GM18507 (cell line): Measurements from ENCODE around the gene CACNB4.
"Not testable (repeated sequence)": the region's sequence is repeated elsewhere in the genome, so short reads cannot be mapped to it uniquely, and the experiment has no call there.

Experiments
- DNase-seq: peaks from one replicate; pipeline ENCODE4 v3.0.0; 2011; ENCODE audit warnings: low read depth; ENCODE audit not compliant: insufficient read length; ENCODE audit errors: extremely low spot score
- FAIRE-seq: peaks from 2 replicates; lab custom pipeline; 2011; peaks lifted over from hg19 to GRCh38; lab: Jason Lieb, UNC

CACNB4 gene

DNA sequence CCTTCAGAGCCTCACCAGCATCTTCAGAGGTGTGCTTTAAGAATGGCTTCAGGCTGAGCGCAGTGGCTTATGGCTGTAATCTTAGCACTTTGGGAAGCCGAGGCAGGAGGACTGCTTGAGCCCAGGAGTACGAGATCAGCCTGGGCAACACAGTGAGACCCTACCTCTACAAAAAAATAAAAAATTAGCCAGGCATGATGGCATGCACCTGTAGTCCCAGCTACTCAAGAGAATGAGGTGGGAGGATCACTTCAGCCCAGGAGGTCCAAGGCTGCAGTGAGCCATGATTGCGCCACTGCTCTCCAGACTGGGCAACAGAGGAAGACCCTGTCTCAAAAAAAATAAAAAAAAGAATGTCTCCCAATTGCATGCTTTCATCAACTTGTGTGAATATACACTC lies 137.3 kb downstream of the CACNB4 start:
- no peak for DNase-seq
- FAIRE-seq = no peak

DNA sequence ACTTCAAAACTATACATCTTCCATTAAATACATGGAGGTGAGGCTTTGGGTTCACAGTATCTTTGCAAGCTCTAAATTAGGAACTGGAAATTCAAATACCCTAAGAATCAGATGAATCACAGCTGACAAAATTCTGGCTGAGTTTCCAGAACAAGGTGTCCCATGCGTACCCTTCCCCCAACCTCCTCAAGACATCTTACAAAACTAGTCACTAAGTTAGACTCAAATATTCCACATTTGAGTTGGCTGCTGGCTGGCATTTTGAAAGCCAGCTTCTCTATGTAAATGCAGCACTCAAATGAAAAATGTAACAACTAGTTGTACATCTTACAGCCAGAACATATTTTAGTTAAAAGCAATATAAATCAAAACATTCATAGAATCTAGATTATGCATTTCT lies 139.6 kb downstream of the CACNB4 start:
- FAIRE-seq (no peak), DNase-seq (no peak)

DNA sequence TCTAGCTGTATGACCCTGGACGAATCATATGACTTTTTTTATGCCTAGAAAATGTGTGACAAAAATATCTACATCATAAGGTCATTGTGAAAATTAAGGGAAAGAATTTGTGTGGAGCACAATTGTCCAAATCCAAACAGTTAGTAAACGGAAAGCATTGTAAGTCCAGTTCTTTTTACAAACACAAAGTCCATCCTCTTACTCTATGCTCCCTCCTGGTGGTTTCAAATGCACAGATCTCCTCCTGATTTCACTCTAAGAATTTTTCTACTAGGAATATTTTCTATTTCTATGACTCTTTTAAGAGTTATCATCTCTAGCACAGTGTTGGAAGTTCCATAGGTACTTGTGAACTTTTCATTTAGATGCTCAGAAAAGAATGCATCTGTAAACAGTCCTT lies 145.4 kb downstream of the CACNB4 start:
- DNase-seq = no peak
- FAIRE-seq = peak; percentile 38

DNA sequence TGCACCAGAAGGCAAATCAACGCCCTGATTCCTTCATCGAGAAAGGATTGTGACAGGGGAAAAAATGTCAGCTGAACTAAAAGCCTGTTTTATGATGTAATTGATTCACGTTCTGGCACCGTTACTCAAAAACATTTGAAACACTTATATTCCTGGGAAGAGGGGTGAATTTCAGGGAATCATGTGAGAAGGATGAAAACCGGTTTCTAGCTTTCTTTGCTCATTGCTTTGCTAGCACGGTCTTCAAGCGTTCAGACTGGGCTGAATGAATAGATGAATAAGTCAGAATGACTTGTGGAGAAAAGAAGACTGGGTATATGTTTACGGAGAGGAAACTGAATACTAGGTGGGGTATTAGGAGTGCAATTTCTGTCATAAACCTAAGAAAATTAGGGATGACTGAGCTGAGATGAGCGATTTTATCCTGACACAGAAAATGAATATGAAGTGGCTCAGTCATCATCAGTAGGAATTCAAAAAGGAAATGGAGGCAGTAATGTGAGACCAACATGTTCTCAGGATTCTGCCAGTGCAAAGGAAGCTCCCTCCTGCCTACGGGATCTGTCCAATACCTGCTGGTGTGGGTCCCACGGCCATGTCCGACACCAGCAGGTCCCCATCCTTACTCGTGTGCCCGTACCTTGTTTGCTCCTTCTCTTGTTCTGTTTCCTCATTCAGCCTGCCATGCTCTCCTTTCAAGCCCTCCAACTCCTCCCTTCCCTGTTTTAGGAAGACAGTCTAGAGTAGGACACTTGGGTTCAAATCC lies 146.0 kb downstream of the CACNB4 start:
- FAIRE-seq = no peak
- DNase-seq = no peak

DNA sequence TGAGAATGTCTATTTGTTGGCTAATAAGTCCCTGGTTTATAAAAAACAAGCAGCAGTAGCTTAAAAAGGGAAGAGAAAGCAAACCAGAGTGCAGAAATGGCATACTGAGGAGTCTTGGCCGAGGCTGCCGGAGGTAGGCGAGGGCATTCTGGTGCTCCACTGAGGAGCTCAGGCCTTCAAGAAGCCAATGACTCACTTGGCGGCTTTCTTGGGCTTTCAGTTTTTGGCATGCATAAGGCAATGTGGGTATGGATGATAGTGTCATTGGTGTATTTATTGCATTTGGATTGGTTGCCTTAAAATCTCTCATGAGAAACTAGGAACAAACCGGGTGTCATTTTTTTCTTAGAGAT lies 151.1 kb downstream of the CACNB4 start:
- DNase-seq = no peak
- no peak for FAIRE-seq

DNA sequence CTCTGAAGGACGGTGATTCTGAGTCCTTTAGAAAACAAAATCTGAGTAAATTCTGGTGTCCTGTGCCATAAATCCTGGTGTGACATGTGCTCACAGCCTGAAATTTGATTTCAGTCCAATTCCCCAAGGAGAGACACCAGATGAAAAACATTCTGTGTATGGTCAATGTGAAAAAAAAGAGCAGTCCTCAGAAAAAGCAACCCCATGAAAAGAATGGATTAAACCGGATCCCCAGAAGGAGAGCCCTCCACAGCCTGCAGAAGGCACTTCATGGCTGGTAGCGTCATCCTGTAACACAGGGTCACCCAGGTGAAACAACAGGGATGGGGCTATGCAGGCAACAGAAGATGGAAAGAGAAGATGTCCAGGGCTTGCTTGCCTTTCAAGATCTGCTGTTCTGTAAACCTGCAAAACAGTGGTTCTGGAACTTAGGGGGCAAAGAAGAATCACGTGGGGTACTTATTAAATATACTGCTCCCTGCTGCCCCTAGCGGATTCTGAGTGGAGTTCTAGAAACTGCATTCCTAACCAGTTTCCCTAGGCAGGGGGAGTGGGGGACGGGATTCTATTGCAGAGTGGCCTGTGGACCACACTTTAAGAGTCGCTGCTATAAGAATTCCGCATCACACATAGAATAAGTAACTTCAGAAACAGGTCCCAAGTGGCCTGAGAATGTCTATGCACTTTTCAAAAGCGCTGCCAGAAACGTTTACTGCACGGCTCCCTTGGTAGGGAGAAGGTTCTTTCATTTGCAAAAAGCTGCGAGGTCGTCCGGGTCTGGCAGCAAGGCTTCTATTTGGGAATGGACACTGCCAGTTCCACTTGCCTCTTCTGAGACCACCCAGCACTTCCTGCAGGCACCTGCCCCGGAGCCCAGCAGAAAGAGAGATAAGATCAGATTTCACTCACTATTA lies 151.7 kb downstream of the CACNB4 start:
- DNase-seq (peak; percentile 23), FAIRE-seq (peak; percentile 70)

DNA sequence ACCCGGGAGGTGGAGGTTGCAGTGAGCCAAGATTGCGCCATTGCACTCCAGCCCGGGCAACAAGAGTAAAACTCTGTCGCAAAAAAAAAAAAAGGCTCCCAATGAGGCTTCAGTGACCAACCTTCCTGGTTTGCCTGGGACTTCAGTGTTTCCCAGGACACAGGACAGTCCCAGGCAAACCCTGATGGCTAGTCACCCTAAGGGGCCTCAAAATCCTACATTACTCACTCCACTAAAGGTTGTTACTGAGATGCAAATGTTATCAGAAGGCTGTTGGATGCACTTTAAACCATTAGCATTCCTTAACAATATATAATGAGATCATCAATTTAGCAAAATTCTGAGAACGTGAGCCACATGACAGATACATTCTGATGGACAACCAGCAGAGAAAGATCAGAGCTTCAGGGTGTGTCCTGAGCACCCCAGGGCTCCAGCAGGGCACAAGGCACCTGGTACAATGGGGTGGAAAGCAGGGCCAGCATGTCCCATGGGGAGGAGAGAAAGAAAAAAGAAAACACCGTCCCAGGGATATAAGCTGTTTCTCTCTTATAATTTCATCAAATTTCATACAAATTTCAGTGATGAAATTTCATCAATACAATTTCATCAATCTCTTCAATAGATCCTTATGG lies 152.5 kb downstream of the CACNB4 start:
- FAIRE-seq (no peak), DNase-seq (no peak)

DNA sequence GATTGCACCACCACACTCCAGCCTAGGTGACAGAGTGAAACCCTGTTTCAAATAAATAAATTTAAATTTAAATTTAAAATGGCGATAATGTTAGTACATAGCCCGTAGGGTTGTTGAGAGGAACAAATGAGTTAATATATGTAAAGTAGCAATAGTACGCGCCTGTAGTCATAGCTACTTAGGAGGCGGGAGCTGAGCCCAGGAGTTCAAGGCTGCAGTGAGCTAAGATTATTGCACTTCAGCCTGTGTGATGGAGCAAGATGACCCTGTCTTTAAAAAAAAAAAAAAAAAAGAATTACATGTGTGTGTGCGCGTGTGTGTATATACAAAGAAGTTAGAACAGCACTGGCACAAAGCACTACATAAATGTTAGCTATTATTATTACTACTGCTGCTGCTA lies 153.2 kb downstream of the CACNB4 start:
- FAIRE-seq (no peak), DNase-seq (no peak)

DNA sequence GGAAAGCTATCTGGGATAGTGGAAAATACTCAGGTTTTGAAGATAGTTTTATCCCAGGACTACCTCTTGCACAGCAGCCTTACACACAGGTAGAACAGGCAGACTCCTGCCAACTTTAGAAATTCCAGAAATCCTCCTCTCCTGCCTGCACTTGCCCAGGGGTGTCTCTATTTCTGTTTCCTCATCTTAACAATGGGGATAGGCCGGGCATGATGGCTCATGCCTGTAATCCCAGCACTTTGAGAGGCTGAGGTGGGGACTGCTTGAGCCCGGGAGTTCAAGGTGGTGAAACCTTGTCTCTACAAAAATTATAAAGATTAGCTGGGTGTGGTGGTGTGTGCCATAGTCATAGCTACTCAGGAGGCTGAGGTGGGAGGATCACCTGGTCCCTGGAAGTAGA lies 153.7 kb downstream of the CACNB4 start:
- FAIRE-seq = no peak
- no peak for DNase-seq

DNA sequence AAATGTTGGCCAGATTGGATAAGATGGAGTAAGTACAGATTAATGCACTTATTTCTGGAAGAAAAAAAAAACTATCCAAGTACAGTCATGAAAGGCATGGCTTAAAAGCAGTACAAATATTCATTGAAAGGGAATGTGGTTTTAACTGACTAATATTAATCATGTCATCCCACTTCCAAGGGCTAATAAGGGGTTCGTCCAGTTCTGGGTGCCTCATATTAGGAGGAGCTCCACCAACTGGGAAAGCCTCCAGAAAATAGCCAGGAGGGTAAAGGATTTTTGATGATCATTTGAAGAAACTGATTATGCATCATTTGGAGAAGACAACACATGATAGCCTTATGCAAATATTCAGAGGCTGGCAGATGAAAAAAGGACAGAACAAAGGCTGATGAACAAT lies 155.4 kb downstream of the CACNB4 start:
- no peak for FAIRE-seq
- DNase-seq = no peak

DNA sequence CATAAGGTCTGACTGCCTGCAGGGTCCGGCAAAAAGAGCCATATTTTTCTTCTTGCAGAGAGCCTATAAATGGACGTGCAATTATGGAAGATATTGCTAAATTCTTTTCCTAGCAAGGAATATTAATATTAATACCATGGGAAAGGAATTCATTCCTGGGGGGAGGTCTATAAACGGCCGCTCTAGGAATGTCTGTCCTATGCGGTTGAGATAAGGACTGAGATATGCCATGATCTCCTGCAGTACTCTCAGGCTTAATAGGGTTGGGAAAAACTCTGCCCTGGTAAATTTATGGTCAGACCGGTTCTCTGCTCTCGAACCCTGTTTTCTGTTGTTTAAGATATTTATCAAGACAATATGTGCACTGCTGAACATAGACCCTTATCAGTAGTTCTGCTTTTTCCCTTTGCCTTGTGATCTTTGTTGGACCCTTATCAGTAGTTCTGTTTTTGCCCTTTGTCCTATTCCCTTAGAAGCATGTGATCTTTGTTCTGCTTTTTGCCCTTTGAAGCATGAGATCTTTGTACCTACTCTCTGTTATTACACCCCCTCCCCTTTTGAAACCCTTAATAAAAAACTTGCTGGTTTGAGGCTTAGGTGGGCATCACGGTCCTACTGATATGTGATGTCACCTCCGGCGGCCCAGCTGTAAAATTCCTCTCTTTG lies 156.2 kb downstream of the CACNB4 start:
- not testable (repeated sequence) for DNase-seq, FAIRE-seq

DNA sequence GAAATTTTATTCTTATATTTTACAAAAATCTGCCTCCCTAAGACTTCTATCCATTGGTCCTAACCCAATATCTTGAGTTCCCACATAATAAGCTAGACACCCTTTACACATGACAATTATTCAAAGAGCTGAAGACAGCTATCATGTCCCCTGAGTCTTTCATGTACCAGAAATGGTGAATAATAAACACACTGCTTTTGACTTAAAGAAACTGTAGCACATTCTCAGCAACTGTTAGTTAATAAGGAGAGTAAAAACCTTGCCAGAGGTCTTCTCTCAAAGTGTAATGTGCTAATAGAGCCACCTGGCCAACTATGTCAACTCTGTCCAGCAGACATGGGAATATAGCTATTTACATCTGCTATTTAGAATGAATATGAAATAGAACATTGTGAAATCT lies 160.9 kb downstream of the CACNB4 start:
- DNase-seq = no peak
- FAIRE-seq = no peak

DNA sequence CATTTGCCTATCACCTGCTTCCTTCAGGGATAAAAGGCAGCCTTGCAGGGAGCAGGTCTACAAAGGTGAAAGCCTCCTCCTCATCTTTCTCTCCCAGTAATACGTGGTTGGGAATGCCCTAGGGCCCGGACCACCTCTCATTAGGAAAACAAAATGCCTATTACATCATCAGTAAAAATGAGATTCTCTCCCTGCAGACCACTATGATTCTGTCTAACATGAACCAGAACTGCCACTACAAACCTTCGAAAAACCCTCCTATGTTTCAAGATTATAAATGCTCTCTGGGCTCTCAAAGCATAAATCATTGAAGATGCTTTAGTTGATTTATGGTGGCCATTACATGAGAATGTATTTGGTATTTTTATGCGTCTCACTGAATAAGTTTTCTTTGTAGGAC lies 162.2 kb downstream of the CACNB4 start:
- DNase-seq (no peak), FAIRE-seq (no peak)

DNA sequence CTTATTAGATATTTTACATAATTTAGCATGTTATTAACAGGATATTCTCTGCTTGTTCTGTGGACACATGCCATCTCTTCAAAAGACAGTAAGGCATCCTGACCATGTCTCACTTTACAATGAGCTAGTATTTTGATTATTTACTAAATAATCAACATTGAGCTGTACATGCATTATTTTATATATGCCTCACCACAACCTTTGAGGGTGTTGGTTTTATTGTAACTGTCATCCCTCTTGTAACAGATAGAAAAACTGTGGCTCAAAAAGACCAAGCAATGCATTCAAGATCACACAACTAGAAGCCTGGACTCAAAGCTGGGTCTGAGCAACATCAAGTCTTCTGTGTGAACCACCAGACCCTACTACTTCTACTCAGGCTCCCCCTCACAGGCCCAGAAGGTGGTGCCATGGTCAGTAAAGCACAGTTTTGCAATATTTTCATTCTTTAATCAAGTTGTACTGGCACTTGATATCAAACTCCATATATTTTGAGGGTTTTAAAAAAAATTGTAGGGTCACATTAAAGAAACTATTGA lies 165.5 kb downstream of the CACNB4 start:
- FAIRE-seq (no peak), DNase-seq (no peak)

DNA sequence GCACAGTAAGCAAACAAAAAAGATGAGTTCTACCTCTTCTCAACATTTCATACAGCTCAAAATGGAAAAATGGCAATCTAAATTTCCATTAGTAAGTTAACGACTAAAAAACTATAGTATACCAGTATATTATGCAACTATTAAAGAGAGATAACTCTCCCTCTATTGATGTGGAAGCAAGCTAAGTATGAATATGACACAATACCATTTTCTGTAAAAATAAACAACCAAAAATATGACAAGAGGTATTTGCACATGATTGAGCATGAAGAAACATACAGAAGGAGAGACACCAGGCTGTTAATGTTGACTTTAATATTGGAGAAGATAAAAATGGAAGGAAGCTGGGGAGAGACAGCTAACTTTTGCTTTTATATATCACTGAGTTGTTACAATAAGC lies 167.1 kb downstream of the CACNB4 start:
- FAIRE-seq = no peak
- DNase-seq = no peak

DNA sequence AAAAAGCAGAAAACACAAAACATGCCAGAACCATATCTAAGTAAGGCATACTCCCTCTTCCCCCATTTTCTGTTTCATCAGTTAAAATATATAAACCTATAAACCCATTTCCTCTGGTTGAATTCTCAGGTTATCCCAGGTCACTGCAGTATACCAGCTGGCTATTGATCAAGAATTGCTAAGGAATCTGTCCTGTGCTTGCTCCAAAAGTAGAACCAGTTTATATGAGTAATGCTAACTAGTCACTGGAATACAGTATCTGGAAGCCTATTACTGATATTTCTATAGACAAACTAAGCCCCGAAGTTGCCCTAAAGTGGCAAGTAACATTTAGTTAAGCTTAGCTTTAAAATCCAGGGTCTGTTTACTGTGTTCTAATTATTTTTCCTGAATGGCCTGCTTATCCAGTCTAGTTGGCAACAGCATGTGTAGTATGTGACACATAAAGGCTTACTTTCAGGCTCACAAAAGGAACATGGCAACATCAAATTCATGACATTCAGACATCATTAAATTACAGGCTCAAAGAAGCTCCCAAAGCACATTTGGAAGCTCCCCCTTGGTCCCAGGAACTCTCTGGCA lies 167.7 kb downstream of the CACNB4 start:
- FAIRE-seq = no peak
- DNase-seq = no peak

DNA sequence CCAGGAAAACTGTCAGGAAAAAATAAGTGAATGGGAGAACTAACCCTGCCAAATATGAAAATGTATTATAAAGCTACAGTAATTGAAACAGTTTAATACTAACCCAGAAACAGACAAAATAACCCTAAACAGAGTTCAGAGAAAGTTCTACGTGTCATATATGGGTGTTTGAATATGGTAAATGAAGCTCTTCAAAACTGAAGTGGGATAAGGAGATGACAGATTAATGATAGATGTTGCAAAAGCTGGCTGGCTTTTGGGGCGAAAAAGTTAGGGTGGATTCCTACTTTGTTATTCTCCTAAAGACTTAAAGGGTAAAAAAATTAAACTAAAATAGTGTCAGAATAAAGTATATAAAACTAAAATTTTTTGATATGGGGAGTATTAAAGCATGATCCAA lies 168.8 kb downstream of the CACNB4 start:
- FAIRE-seq (no peak), DNase-seq (no peak)

DNA sequence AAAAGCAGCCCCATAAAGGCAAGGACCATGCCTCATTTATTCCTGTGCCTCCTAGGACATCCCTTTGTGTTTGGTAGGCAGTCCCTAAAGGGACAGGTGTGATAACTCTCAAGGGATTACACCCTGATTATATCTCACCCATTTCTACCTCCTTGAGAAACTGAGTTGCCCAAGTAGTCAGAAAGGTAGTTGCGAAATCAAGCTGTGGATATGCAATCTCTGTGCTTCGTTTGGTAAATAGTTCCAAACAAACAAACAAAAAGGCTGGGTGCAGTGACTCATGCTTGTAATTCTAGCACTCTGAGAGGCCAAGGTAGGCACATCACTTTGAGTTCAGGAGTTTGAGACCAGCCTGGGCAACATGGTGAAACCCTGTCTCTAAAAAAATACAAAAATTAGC lies 170.5 kb downstream of the CACNB4 start:
- DNase-seq (no peak), FAIRE-seq (no peak)

DNA sequence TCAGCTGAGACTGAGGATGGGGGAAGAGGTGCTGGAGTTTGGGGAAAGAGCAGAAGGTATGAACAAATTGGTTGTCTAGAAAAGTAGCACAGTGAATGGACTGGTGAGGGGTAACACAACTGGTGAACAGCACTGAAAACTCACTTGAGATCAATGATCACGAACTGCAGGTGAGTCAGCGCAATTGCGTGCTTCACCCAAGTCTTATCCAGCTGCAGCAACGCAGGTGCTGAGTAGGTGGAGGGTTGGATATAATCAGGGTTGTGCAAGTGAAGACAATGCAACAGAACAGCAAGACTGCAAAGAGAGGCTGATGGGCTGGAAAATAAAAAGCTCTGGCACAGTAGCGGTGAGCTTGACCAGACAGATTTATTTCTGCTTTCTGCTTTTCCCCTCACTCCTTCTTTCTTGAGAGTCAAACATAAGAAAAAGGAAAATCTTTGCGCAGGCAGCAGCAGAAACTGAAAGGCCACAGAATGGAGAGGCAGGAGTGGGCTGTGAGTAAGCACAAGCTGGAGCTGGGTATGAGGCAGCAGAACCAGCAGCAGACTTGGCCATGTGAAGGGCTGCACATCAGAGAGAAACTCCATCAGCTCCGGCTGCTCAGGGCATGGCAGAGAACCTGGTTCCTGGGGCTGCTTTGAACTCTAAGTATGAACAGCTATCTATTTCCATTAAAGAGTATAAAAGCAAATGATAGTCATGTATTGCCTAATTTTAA lies 171.2 kb downstream of the CACNB4 start:
- DNase-seq = no peak
- no peak for FAIRE-seq
